SK-N-SH (cell line): Measurements from ENCODE around the gene DCAF5.

Experiments
- EP300 ChIP-seq, 2 experiments: IDR thresholded peaks; 2 replicates each; pipeline versions ENCODE4 v1.4.0 to v1.6.1; 2012; ENCODE audit warnings: borderline replicate concordance in 1 of 2, low read depth in 1 of 2, low read length in 1 of 2
- JUND ChIP-seq: IDR thresholded peaks from 2 replicates; pipeline ENCODE4 v1.4.0; 2012
- RCOR1 ChIP-seq: fragments of 150-350 bp; IDR thresholded peaks from 2 replicates; pipeline ENCODE4 v1.6.1; 2017; ENCODE audit warnings: antibody characterized with exemption, low read length
- TF ChIP-seq, protein P1 (sequence below): fragments of 200-600 bp; sonication (generic); IDR thresholded peaks from 2 replicates; pipeline ENCODE4 v1.6.1; 2017; ENCODE audit warnings: antibody characterized with exemption, mild to moderate bottlenecking, moderate library complexity
- TF ChIP-seq, protein P2 (sequence below): fragments of 150-350 bp; IDR thresholded peaks from 2 replicates; pipeline ENCODE4 v1.6.1; 2017; ENCODE audit warnings: antibody characterized with exemption, low read length, low read depth, borderline replicate concordance

DNA sequence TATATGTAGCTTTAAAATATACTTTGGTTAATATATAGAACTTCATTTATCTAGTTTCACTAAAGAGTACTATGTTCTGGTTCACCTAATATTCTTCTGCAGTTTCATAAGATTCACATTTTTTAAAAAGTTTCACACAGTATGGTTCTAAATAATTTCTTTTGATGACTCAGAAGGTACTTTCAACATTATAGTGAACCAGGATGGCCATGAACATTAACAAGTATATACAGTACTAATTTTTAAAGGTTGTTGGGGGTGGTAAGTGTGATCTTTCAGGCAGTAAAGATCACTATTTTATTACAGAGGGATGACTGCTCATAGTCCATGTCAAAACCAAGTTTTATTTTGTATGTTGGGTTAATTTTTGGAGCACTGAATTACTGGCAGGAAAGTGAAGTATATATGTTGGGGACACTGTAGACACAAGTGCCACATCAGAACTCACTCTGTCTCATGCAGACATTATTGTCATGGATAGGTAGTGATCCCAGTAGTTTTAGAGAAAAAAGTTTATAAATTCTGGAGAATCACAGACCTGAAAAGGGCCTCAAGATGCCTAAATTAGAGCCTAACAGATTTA, 60.0 kb downstream of the DCAF5 start:
- TF ChIP-seq RCOR1 (no peak), JUND (no peak), EP300 (IDR thresholded peaks at IDR 0.05; ENCODE audit: borderline replicate concordance in 1 of 2, low read depth in 1 of 2, low read length in 1 of 2) (no peak)
- TF ChIP-seq, protein P1, sequence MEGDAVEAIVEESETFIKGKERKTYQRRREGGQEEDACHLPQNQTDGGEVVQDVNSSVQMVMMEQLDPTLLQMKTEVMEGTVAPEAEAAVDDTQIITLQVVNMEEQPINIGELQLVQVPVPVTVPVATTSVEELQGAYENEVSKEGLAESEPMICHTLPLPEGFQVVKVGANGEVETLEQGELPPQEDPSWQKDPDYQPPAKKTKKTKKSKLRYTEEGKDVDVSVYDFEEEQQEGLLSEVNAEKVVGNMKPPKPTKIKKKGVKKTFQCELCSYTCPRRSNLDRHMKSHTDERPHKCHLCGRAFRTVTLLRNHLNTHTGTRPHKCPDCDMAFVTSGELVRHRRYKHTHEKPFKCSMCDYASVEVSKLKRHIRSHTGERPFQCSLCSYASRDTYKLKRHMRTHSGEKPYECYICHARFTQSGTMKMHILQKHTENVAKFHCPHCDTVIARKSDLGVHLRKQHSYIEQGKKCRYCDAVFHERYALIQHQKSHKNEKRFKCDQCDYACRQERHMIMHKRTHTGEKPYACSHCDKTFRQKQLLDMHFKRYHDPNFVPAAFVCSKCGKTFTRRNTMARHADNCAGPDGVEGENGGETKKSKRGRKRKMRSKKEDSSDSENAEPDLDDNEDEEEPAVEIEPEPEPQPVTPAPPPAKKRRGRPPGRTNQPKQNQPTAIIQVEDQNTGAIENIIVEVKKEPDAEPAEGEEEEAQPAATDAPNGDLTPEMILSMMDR = no peak
- TF ChIP-seq, protein P2, sequence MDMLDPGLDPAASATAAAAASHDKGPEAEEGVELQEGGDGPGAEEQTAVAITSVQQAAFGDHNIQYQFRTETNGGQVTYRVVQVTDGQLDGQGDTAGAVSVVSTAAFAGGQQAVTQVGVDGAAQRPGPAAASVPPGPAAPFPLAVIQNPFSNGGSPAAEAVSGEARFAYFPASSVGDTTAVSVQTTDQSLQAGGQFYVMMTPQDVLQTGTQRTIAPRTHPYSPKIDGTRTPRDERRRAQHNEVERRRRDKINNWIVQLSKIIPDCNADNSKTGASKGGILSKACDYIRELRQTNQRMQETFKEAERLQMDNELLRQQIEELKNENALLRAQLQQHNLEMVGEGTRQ = no peak
